ENCODE data around the gene METAP2.
A peak's percentile ranks its signal among the peaks of the same experiment; 100 is the strongest.
"Not testable (repeated sequence)": the region's sequence is repeated elsewhere in the genome, so short reads cannot be mapped to it uniquely, and the experiment has no call there.

METAP2 gene

GRCh38 chr12:95473884-95474659 lies at the start of gene METAP2:
METAP2 (plus strand) TSS chr12:95474152; CDS start chr12:95474180, 28 bp downstream.
- peak; percentile 84 for DNase-seq (ENCODE audit: low read depth)

- DNase-seq (ENCODE audit: low read depth), result no peak
Observed at GRCh38 chr12:95424271-95424994, 49.5 kb upstream of the METAP2 start.

- no peak for DNase-seq (ENCODE audit: low read depth)
Observed at GRCh38 chr12:95429172-95429510, 44.8 kb upstream of the METAP2 start.

- DNase-seq (ENCODE audit: low read depth), result no peak
Observed at GRCh38 chr12:95431120-95431519, 42.8 kb upstream of the METAP2 start.

GRCh38 chr12:95435355-95435754 lies 38.6 kb upstream of the METAP2 start:
- DNase-seq (ENCODE audit: low read depth), result no peak

- DNase-seq (ENCODE audit: low read depth), result no peak
Observed at GRCh38 chr12:95437565-95437964, 36.4 kb upstream of the METAP2 start.

GRCh38 chr12:95439461-95440230 lies 34.3 kb upstream of the METAP2 start:
- DNase-seq (ENCODE audit: low read depth), result no peak

GRCh38 chr12:95440401-95440800 lies 33.6 kb upstream of the METAP2 start:
- DNase-seq (ENCODE audit: low read depth), result no peak

GRCh38 chr12:95443459-95443858 lies 30.5 kb upstream of the METAP2 start:
- no peak for DNase-seq (ENCODE audit: low read depth)

GRCh38 chr12:95445099-95445498 lies 28.9 kb upstream of the METAP2 start:
- not testable (repeated sequence) for DNase-seq (ENCODE audit: low read depth)

- no peak for DNase-seq (ENCODE audit: low read depth)
Observed at GRCh38 chr12:95445884-95446505, 28.0 kb upstream of the METAP2 start.

GRCh38 chr12:95446506-95446900 lies 27.4 kb upstream of the METAP2 start:
- no peak for DNase-seq (ENCODE audit: low read depth)

- DNase-seq (ENCODE audit: low read depth), result not testable (repeated sequence)
Observed at GRCh38 chr12:95449656-95450055, 24.3 kb upstream of the METAP2 start.

- DNase-seq (ENCODE audit: low read depth), result not testable (repeated sequence)
Observed at GRCh38 chr12:95452501-95452900, 21.5 kb upstream of the METAP2 start.

GRCh38 chr12:95453881-95454280 lies 20.1 kb upstream of the METAP2 start:
- not testable (repeated sequence) for DNase-seq (ENCODE audit: low read depth)

- DNase-seq (ENCODE audit: low read depth), result not testable (repeated sequence)
Observed at GRCh38 chr12:95454780-95455215, 19.2 kb upstream of the METAP2 start.

- not testable (repeated sequence) for DNase-seq (ENCODE audit: low read depth)
Observed at GRCh38 chr12:95457605-95458004, 16.3 kb upstream of the METAP2 start.

GRCh38 chr12:95458761-95459160 lies 15.2 kb upstream of the METAP2 start:
- DNase-seq (ENCODE audit: low read depth), result no peak

GRCh38 chr12:95459310-95459709 lies 14.6 kb upstream of the METAP2 start:
- no peak for DNase-seq (ENCODE audit: low read depth)

- DNase-seq (ENCODE audit: low read depth), result no peak
Observed at GRCh38 chr12:95460105-95460504, 13.8 kb upstream of the METAP2 start.

- no peak for DNase-seq (ENCODE audit: low read depth)
Observed at GRCh38 chr12:95460896-95461295, 13.1 kb upstream of the METAP2 start.

GRCh38 chr12:95462081-95462480 lies 11.9 kb upstream of the METAP2 start:
- DNase-seq (ENCODE audit: low read depth), result no peak

All from stimulated activated CD8-positive, alpha-beta memory T cell treated with anti-CD3 and anti-CD28 coated beads, Interleukin-12 subunit alpha, Interleukin-12 subunit beta, amount 100 ng/mL, for 1 hour (primary cell).